GM19043 (cell line): Measurements from ENCODE around the gene EEFSEC.

Experiments used
- ATAC-seq: cut with Tn5 transposase; IDR thresholded peaks from one replicate; pipeline ENCODE4 v1.9.1; 2021; ENCODE audit warnings: low read depth; ENCODE audit not compliant: unreplicated experiment

The EEFSEC gene

GRCh38 chr3:128418900-128419299 lies 265.6 kb downstream of the EEFSEC start:
- no peak for ATAC-seq

DNA sequence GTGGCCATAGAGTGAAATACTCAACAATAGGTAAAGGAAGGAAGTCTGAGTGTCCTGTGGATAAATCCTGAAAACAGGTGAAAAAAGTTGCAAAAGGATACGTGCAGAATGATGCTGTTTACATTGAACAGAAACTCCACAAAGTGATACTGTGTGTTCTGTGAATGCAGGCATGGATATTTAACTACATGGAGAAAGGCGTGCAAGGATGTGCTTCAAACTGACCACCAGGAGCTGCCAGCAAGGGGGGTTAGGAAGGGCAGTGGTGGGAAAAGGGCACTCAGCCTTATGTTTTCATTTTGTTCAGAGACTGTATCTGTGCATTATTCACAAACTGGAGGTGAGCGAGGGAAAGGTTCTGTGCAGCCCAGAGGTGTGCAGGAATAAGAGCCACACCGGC lies 266.0 kb downstream of the EEFSEC start:
- no peak for ATAC-seq

DNA sequence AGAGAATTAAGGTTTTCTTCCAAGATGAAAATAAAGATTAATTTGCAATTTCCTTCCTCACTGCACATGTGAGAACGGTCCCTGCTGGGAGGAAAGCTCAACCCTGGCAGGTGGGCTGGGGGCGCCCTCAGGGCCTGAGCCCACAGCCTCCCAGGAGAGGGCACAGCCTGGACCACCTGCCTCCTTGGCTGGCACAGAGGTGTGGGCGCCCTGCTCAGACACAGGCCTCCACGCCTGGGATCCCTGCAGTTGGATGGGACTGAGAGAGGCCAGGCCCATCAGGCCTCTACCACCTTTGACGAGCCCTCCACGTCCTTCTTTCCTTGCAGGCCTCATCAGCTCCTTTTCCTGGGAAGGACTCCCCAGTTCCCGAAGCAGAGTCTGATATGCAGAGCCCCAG lies 267.0 kb downstream of the EEFSEC start:
- no peak for ATAC-seq

DNA sequence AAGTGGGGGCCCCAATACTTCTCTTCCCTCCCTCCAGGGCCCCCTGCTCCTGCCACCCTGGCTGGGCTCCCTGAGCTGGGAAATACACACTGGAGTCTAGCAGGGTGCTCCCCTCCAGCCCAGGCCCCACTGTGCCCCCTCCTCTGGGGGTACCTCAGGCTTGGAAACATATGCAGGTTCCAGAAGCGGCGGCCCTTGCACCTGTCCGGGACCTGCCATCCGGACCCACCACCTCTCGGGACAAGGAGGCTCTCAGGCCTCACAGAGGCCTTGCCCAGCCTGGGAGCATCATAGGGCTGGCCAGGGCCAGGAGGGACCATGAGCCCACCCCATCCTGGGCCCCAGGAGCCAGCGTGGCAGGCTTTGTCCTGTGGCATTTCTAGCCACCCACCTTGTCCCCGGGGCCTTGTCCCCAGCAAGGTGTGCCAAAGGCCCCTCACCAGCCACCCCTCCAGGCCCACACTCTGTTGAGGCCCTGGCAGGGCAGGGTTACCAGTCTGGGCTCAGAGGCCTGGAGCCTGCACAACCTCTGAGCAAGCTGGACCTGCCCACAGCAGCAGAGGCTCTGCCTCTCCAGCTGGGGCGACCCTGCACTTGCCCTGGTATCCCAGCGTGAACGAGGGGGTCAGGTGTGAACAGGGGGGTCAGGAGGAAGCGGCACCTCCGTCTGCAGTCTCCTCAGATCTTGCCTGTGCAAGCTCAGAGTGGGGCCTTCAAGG lies 267.6 kb downstream of the EEFSEC start:
- no peak for ATAC-seq

DNA sequence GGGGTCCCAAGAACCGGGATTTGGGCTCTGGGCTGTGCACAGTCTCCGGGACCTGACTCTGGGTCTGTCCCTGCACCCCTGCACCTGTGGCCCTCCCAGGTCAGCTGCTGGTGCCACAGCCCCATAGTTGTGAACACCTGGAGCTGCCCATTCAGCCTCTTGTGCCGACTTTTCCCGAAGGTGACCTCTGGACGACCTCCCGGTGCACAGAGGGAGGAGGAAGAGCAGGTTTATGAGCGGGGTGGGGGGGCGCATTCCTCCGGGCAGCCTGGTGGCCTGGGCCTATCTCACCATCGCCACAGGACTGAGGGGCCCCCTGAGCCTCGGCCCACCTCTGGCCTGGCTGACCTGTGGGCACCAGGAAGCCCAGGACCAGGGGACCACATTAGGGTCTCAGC lies 268.2 kb downstream of the EEFSEC start:
- ATAC-seq: no peak

- ATAC-seq: no peak
Observed at GRCh38 chr3:128421966-128422365, 268.7 kb downstream of the EEFSEC start.

GRCh38 chr3:128422762-128423524 lies 269.7 kb downstream of the EEFSEC start:
- ATAC-seq: no peak

DNA sequence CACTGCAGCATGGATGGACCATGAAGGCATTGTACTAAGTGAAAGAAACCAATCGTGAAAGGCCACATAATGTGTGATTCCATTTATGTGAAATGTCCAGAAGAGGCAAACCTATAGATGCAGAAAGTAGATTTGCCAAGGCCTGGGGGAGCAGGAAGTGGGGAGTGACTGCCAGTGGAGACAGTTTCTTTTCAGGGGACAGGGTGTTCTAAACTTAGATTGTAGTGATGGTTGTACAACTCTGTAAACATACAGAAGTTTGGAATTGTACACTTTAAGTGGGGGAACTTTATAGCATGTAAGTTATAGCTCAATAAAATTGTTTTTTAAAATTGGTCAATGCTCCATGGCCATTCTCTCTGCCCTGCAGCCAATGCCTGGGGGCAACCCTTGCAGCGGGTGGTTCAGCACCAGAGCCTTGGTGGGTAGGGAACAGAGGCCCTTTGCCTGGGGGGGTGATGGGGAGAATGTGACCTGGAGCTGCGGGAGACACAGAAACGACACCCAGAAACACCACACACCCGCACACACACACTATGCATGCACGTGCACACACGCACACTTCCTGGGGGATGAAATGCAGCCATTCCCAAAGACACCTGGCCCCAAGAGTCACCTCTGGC lies 270.4 kb downstream of the EEFSEC start:
- ATAC-seq: no peak

GRCh38 chr3:128424508-128425069 lies 271.3 kb downstream of the EEFSEC start:
- ATAC-seq: no peak

DNA sequence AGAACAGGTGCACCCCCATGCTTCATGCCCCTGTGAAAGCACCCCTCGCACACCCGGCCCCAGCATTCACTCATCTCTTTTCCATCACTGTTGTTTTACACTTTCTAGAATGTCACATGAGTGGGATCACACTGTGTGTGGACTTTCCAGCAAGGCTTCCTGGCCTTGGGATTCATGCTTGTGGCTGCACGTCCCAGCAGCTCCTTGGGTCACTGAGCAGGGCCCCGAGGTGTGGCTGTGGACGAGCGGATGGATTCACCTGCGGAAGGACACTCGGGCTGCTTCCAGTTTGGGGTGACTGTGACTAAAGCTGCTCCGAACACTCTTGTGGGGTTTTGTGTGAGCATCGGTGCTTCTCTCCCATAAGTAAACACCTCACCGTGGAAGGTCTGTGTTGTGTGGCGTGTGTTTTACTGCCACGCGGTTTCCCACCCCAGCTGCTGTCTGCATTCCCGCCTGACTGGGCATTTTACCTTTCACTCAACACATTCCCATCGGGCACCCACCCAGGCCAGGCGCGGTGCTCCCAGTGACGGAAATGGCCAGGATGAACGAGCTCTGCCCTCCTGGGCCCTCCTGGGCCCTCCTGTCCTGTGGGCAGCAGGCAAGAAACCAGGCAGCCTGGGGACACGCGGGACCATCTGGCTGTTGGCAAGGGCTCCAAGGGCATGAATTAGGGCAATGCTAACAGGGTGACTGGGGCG lies 272.0 kb downstream of the EEFSEC start:
- no peak for ATAC-seq

DNA sequence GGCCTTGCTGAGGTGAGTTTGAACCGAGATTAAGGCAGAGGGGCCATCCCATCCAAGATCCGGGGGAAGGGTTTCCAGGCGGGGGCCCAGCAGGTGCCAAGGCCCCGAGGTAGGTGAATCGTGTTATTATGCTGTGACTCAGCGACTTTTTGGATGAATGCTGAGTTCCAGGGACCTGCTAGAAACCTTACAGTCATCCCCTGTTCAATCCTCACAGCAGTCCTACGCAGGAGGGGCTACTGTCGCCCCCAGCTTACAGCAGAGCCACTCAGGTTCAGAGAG lies 272.5 kb downstream of the EEFSEC start:
- ATAC-seq: no peak

GRCh38 chr3:128426128-128426921 lies 273.0 kb downstream of the EEFSEC start:
- no peak for ATAC-seq

- no peak for ATAC-seq
Observed at GRCh38 chr3:128427175-128427857, 274.0 kb downstream of the EEFSEC start.

DNA sequence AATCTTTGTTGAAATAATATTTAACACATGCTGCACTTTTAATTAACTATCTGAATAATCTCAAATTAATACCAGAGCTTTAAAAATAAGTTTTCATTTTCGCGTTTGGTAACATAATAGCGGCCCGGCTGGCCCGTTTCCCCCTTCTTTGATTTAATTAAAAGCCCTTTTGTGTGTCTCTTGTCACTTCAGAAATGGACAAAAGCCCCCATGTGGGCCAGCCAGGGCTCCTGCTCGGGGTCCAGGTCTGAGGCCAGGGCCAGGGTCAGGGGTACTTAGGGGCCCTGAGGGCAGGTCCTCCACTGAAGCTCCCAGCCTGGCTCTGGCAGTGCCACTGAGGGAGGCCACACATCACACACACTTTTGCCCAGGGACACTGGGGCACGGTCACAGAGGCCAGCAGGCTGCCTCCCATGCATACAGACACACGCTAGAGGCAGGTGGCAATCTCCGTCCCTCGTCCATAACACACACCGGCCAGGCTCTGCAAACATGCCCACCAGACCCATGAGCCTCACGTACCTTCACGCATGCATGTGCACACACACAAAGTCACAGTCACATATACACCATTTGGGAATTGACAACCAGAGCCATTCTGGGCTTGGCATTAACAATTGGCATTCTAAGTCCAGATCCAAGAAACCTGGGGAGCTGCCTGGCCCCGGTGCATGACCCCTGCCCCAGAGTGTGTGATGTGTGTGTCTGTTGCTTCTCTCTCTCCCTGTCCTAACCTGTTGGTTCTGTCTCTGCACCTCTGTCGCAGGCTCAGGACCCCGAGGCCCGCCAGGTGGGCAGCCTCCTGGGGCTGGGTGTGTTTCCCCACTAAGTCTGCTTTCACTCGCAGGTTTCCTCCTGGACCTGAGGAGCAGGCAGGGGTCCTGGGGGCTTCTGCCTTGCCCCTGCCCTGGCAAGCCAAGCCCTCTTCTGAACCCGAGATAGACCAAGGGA lies 274.9 kb downstream of the EEFSEC start:
- ATAC-seq: no peak

DNA sequence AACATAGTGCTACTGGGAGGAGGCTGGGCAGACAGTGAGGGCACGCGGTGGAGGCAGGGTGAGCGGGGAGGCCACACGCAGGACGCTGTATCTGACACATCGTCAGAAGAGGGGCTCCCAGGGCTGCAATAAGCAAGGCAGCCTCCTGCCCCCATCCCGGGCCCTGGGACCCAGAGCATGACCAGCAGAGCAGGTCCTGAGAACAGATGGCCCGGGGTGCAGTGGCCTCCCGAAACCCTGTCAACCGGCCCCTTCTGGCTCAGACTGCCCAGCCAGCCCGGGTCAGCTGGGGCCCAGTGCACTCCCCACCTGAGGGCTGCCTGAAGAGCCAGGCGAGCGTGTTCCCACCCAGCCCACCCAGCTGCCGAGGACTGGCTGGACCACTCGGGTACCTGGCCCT lies 276.0 kb downstream of the EEFSEC start:
- no peak for ATAC-seq

- no peak for ATAC-seq
Observed at GRCh38 chr3:128429751-128430150, 276.5 kb downstream of the EEFSEC start.

DNA sequence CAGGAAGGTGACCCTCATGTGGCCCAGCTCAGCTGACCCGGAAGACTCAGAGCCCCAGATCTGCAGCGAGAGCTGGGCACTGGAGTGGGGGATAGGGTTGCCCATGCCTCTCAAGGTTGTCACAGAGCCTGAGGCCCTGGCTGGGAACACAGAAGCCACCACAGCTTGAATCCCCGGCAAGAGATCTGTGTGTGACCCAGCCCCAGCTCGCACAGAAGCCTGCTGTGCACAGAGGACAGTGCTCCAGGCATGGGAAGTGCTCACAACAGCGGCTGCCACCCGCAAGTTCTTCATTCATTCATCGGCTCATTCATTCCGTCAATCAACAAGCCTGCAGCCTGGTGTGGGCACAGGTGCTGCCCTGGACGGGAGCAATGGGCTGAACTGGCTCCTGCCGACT lies 277.0 kb downstream of the EEFSEC start:
- no peak for ATAC-seq

DNA sequence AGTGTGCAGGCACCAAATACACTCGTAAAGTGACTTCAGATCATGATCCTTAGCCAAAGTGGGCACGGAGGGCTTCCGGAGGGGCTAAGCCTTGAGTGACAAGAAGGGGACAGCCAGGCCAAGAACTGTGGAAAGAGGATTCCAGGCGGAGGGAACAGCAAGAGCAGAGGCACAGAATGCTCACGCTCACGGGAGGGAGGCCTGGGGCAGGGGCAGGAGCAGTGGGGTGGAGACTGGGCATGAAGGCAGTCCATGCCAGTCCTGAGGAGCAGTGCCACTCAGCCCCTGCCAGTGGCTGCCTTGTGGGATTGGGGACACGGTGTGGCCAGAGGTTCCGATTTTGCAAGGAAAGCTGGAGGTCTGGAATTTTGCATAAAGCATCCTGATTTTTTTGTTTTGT lies 277.4 kb downstream of the EEFSEC start:
- no peak for ATAC-seq
